Tibial nerve (tissue), 4 donors: Measurements from ENCODE around the gene SLC8B1.

Experiments used
- EP300 ChIP-seq, 2 donors: sonication (generic); formaldehyde crosslinking; IDR thresholded peaks; one replicate each; pipeline ENCODE4 v1.6.1; 2017; ENCODE audit warnings: antibody characterized with exemption in 2 of 2, mild to moderate bottlenecking in 1 of 2
- POLR2A ChIP-seq, 2 donors: fragments of 450-650 bp; IDR thresholded peaks; one replicate each; pipeline ENCODE4 v1.6.1; 2017; ENCODE audit warnings: antibody characterized with exemption in 2 of 2, mild to moderate bottlenecking in 2 of 2, moderate library complexity in 2 of 2
- TF ChIP-seq, protein P1 (sequence below), 5 experiments: fragments of 200-600 bp in 3 of 5; fragments of 450-650 bp in 2 of 5; sonication (generic) in 3 of 5; IDR thresholded peaks; one replicate each; pipeline ENCODE4 v1.5.1; 2016 to 2019; ENCODE audit warnings: antibody characterized with exemption in 5 of 5, mild to moderate bottlenecking in 3 of 5, moderate library complexity in 2 of 5

DNA sequence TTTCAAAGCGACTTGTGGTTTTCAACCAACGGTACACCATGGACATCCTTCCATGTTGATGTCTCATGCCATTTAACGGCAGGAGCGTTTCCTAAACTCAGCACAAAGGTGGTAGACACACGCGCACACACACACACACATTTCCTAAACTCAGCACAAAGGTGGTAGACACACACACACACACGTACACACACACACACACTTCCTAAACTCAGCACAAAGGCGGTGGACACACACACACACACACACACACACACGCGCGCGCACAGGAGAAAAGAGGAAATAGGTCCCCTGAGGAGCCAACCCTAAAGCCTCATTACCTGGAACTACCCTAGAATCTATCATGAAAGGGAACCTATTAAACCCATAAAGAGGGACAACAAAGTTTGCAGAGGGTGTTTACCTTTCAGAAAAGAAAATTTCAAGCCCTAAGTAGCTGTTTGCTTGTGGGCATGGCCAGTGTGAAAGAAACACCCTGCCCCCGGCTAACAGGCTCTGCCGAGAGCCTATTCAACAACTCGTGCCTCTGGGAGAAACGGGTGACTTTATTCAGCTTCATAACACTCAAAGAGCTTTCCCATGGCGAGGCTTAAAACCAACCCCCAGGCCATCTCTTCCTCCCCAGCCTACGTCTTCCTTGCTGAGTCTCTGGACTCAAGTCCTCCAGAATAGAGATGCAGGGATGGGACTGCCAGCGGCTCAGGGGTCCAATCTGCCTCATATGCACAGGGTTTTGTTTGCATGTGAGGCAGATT, 31.8 kb downstream of the SLC8B1 start:
- TF ChIP-seq, protein P1, sequence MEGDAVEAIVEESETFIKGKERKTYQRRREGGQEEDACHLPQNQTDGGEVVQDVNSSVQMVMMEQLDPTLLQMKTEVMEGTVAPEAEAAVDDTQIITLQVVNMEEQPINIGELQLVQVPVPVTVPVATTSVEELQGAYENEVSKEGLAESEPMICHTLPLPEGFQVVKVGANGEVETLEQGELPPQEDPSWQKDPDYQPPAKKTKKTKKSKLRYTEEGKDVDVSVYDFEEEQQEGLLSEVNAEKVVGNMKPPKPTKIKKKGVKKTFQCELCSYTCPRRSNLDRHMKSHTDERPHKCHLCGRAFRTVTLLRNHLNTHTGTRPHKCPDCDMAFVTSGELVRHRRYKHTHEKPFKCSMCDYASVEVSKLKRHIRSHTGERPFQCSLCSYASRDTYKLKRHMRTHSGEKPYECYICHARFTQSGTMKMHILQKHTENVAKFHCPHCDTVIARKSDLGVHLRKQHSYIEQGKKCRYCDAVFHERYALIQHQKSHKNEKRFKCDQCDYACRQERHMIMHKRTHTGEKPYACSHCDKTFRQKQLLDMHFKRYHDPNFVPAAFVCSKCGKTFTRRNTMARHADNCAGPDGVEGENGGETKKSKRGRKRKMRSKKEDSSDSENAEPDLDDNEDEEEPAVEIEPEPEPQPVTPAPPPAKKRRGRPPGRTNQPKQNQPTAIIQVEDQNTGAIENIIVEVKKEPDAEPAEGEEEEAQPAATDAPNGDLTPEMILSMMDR (IDR thresholded peaks at IDR 0.05), result no peak
- TF ChIP-seq POLR2A (IDR thresholded peaks at IDR 0.05) (no peak), EP300 (IDR thresholded peaks at IDR 0.05) (no peak)
